Suppressor macrophage treated with lipopolysaccharide for 1 hour (primary cell): ENCODE data around the gene RBM20.
"Not testable (repeated sequence)": the region's sequence is repeated elsewhere in the genome, so short reads cannot be mapped to it uniquely, and the experiment has no call there.

Experiments used
- DNase-seq, 3 donors: peaks; one replicate each; pipeline ENCODE4 v3.0.0-alpha.2; 2020 to 2022

Gene RBM20

GRCh38 chr10:110649347-110650264, 5.5 kb downstream of the RBM20 start:
- no peak for DNase-seq

- no peak for DNase-seq
Measured at GRCh38 chr10:110650265-110650668, 6.1 kb downstream of the RBM20 start.

GRCh38 chr10:110651044-110651958, 7.2 kb downstream of the RBM20 start:
- no peak for DNase-seq

DNA sequence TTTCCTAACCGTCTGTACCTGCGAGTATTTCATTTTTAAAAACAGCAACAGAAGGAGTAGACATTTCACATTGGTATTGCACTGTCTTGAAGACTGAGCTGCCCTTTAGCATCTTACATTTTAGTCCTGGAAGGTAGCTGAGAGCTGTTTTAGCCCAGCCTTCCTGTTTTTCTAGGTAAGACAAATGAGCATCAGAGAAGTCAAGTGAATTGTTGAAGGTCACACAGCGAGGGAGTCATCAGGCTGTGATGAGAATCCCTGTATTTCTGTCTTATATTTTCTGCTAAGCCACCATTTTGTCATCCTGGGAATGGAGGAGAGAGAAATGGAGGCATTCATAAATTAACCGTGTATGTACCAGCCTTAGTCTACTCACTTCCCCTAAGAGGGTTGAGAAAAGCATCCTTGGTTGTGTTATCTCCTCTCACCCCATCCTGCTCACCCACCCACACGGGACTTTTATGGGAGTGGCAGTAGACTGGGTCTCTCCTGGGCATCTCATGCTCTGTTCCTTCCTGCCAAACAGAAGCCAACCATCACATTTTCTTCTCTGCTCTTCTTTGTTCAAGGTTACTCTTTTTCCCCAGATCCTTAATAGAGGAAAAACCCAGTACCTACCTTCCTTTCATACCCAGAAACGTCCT, 8.5 kb downstream of the RBM20 start:
- DNase-seq = no peak

GRCh38 chr10:110655320-110655719, 11.2 kb downstream of the RBM20 start:
- DNase-seq = no peak

DNA sequence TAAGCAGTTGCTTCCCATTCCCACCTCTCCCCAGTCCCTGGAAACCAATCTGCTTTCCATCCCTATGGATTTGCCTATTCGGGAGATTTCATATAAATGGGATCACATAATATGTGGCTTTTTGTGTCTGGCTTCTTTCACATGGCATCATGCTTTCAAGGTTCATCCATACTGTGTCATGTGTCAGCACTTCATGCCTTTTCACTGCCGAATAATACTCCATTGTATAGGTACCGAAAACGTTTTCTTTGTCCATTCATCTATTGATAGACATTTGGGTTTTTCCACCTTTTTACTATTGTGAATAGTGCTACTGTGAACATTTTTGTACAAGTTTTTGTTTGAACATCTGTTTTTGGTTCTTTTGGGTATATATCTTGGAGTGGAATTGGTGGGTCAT, 12.5 kb downstream of the RBM20 start:
- no peak for DNase-seq

GRCh38 chr10:110657973-110658691, 14.0 kb downstream of the RBM20 start:
- DNase-seq = no peak

- DNase-seq = no peak
Measured at GRCh38 chr10:110659558-110659957, 15.4 kb downstream of the RBM20 start.

GRCh38 chr10:110660289-110660688, 16.2 kb downstream of the RBM20 start:
- DNase-seq = not testable (repeated sequence)

DNA sequence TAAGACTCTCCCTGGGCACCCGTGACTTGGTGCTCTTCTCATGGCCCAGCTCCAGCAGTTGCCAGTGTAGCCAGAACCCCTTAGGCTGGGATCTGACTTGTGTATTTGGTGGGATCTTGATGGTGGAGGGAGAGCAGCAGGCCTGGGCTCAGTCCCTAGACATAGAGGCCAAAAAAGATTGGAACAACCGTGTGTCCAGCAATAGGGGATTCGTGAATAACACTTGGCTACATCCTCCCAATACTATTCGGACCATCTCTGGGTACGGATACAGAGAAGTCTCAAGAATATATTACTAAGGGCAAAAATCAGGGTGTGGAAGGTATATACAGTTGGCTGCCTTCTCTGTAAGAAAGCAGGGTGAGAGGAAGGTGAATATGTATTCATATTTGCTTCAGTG, 17.2 kb downstream of the RBM20 start:
- no peak for DNase-seq

DNA sequence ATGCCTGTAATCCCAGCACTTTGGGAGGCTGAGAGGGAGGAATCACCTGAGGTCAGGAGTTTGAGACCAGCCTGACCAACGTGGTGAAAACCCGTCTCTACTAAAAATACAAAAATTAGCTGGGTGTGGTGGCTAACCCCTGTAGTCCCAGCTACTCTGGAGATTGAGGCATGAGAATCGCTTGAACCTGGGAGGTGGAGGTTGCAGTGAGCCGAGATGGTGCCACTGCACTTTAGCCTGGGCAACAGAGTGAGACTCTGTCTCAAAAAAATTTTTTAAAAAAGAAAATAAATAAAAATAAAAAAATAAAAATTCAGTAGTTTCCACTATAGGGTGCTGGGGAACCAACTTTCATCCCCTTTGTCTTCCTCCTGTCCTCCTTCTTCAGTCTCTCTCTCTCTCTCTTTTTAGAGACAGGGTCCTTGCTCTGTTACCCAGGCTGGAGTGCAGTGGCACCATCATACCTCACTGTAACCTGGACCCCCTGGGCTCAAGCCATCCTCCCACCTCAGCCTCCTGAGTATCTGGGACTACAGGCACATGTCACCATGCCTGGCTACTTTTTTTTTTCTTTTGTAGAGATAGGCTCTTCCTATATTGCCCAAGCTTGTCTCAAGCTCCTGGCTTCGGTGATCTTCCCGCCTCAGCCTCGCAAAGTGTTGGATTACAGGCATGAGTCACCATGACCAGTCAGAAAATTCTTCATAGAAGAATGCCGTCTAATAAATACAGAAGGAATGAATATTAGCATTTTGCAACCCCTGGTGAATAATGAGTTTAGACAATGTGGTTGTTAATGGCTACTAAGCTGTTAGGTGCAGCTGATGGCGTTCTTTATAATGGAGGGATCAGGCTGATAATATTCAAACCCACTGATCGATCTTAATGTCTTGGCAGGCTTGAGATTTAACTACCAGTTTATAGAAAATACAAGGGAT, 20.6 kb downstream of the RBM20 start:
- peak; percentile 60 to 67 (median 66) for DNase-seq

DNA sequence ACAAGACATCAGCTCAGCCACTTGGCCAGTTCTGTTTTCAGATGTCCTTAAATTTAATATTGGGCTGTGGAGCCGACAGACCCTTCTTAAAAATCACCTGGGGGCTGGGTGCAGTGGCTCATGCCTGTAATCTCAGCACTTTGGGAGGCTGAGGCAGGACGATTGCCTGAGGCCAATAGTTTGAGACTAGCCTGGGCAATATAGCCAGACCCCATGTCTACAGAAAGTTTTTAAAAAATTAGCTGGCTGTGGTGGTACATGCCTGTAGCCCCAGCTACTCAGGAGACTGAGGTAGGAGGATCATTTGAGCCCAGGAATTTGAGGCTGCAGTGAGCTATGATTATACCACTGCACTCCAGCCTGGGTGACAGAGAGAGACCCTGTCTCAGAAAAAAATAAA, 22.1 kb downstream of the RBM20 start:
- DNase-seq = not testable (repeated sequence)

DNA sequence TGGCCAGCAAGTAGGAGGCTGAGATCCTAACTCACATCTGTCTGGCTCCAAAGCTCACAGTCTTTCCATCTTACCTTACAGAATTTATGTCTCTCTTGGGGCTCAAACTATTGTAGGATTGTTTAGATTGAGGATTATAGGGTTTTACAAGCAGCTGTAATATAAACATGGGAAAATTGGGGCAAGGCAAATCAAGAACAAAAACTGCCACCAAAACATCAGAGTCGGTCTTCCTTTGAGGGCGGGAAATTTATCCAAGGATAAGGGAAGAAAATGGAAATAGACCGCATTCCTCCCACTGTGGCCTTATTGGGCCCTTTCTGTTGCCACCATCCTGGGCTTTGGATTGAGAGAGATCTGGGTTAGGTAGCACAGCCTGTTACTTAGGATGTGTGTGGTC, 22.5 kb downstream of the RBM20 start:
- DNase-seq = no peak

- no peak for DNase-seq
Measured at GRCh38 chr10:110667620-110668343, 23.6 kb downstream of the RBM20 start.

DNA sequence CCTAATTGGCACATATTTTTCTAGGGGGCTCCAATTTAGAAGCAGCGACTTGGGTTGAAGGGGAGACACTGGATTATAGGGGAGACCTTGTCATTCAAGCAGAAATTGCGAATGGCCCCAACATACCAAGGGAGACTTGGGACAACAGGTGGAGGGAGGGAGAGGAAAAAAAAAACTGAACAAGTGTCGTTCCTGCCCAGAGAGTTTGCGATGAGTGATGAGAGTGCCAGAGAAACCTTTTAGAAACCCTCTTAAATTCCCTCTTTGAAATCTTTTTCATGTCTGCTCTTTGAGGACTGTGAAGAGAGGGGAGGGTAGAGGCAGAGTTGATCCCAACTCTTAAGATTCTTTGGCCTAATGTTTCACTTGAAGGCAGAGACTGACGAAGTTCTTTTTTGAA, 24.3 kb downstream of the RBM20 start:
- no peak for DNase-seq

- DNase-seq = no peak
Measured at GRCh38 chr10:110670335-110670734, 26.2 kb downstream of the RBM20 start.

DNA sequence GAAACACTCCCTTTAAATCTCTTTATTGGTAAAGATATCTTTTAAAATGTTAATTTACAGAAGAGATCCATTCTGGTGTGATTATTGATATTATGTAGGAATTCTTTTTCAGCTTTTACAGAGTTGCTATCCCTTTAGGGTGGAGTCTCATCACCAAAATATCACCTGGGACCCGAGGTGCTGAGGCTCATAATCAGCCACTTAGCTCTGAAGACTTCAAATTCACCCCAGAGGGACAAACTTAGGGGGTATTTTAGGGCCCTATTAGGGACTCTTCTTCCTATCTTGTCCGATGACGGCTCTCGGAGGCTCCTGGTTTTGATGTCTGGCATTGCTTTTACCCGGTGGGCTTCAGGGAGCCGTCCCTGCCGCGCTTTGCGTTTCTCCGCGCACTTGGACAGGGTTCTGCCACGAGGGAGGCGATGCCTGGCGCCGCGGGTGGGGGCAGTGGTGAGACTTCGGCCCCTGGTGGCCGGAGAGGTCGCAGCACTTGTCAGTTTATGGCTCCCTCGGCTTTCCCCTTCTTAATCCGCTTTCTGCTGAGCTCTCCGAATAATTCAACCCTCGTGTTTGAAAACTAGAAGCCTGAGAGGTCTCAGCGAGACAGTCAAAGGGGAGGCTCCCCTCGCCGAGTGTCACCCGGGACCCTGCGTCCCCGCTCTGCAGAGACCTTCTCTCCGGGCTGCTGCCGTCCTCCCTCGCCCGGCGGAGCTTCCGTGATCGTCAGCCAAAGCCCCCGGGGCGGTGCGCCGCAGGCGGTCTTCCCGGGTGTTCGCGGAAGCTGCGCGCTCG, 27.8 kb downstream of the RBM20 start:
- peak; percentile 82 to 94 (median 86) for DNase-seq

GRCh38 chr10:110672580-110672919, 28.4 kb downstream of the RBM20 start:
- no peak for DNase-seq

- no peak for DNase-seq
Measured at GRCh38 chr10:110676016-110676415, 31.9 kb downstream of the RBM20 start.
